GM21526 (cell line): Measurements from ENCODE around the gene CYP2C18.
"Not testable (repeated sequence)": the region's sequence is repeated elsewhere in the genome, so short reads cannot be mapped to it uniquely, and the experiment has no call there.

Experiments used
- ATAC-seq: cut with Tn5 transposase; IDR thresholded peaks from one replicate; pipeline ENCODE4 v1.9.1; 2021; ENCODE audit warnings: moderate library complexity; ENCODE audit not compliant: unreplicated experiment, low FRiP score

Gene CYP2C18

GRCh38 chr10:94738588-94738987 is 55.1 kb downstream of the CYP2C18 start:
- no peak for ATAC-seq

DNA sequence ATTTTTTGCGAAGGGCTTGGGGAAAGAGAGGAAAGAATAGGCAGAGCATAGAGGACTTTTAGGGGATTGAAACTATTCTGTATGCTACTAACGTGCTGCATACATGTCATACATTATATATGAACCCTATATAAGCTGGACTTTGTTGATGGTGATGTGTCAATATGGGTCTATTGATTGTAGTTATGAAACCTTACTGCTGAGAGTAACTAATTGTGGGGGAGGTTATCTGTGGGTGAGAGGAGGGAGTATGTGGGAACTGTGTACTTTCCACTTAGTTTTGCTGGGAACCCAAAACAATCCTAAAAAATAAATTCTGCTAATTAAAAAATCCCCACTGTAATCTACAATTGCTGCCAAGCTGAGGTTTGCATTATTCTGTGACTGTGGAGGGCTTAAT is 63.6 kb downstream of the CYP2C18 start:
- ATAC-seq: no peak

- no peak for ATAC-seq
These were observed 64.3 kb downstream of the CYP2C18 start for GRCh38 chr10:94747838-94748237.

DNA sequence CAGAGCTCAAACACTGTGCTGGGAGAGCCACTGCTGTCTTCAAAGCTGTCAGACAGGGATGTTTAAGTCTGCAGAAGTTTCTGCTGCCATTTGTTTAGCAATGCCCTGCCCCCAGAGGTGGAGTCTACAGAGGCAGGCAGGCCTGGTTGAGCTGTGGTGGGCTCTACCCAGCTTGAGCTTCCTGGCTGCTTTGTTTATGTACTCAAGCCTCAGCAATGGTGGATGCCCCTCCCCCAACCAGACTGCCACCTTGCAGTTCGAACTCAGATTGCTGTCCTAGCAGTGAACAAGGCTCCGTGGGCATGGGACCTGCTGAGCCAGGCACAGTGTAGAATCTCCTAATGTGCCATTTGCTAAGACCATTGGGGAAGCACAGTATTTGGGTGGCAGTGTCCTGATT is 74.4 kb downstream of the CYP2C18 start:
- ATAC-seq: no peak

DNA sequence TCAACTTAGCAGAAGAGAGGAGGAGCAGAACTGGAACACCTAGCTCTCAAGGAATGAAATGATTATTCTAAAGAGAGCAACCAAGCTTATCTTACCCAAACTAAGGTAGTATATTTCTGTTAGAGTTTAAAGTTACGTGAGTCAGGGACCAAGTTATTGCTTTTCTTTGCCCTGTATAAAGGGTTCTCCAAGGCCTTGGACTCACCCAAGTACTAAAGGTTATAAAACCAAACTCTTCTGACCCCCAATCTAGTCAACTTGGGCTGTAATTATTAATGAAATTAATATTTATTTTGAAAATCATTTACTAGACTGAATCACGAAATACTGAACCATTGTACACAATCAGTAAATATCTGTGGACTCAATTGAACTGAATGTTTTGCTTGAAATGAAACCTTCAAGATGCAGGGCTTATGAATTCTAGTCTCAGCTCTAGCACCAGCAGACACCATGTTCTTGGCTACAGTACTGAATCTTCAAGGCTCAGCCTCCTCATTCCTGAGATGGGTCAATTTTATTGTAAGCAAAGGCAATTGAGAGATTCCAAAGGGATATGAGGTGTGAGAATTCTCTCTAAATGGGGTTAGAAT is 77.2 kb downstream of the CYP2C18 start:
- ATAC-seq: no peak

DNA sequence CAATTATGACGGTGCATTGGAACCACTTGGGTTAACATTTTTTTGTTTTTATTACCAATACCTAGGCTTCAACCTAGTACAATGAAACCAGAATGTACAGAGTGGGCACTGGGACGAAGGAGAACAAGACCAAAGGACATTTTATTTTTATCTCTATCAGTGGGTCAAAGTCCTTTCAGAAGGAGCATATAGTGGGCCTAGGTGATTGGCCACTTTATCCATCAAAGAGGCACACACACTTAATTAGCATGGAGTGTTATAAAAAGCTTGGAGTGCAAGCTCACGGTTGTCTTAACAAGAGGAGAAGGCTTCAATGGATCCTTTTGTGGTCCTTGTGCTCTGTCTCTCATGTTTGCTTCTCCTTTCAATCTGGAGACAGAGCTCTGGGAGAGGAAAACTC is 78.9 kb downstream of the CYP2C18 start, which contains the start of gene CYP2C19:
Gene CYP2C19 (plus strand): TSS at position 289 of the 400 bp plus-strand sequence. CDS start 25 bp downstream, at position 314.
- no peak for ATAC-seq

DNA sequence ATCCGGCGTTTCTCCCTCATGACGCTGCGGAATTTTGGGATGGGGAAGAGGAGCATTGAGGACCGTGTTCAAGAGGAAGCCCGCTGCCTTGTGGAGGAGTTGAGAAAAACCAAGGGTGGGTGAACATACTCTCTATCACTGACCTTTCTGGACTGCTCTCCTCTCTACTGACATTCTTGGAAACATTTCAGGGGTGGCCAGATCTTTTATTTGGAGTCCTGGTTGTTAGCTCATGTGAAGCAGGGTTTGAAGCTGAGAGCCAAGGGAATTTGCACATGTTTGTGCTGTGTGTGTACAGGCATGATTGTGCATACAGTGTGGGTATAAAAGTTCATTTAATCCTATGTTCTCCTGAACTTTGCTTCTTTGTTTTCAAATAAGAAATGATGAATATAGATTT is 91.9 kb downstream of the CYP2C18 start:
- not testable (repeated sequence) for ATAC-seq

DNA sequence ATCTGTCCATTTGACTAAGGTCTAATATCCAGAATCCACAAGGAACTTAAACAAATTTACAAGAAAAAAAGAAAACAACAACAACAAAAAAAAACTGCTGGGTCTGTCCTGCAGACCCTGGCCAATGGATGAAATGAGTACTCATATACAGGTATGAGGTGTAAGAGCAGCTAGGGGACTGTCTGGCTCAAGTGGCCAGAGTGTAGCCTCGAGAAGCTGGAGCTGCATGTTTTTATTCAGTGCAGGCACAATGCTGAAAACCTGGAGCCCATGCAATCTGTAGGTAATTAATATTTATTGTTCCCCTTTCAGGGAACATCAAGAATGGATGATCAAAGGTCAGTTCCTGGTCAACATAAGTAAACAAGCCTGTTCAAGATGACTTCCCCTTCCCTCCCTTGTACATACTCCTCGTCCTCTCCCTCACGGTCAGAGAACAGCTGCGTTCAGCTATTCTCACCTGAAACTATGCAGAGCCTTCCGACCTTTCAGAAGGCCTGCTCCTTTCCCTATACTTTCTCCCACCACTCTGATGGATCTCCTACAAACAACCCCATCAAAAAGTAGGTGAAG is 94.4 kb downstream of the CYP2C18 start:
- no peak for ATAC-seq

GRCh38 chr10:94780844-94781243 is 97.3 kb downstream of the CYP2C18 start:
- no peak for ATAC-seq

DNA sequence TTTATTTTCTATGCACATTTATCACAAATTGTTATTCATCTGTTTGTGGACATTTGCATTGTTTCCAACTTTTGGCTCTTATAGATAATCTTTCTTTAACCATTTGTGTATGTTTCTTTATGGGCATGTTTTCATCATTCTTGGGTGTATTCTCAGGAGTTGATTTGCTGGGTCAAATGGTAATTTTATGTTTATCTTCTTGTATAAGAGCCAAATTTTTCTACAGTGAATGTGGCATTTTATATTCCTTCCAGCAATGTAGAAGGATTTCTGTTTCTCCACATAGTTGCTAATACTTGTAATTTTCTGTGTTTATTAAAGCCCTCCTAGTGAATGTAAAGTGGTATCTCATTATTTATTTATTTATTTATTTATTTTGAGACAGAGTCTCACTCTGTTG is 100.7 kb downstream of the CYP2C18 start:
- ATAC-seq: no peak

- ATAC-seq: no peak
These were observed 101.7 kb downstream of the CYP2C18 start for GRCh38 chr10:94785211-94785610.
